NCI-H187 (cell line): ENCODE data around the gene MYBPC2.
"Not testable (repeated sequence)": the region's sequence is repeated elsewhere in the genome, so short reads cannot be mapped to it uniquely, and the experiment has no call there.

Source experiments
- DNase-seq, 2 experiments: peaks; one replicate each; lab custom pipeline; 2025; lab: John Stamatoyannopoulos, UW

Gene MYBPC2

DNA sequence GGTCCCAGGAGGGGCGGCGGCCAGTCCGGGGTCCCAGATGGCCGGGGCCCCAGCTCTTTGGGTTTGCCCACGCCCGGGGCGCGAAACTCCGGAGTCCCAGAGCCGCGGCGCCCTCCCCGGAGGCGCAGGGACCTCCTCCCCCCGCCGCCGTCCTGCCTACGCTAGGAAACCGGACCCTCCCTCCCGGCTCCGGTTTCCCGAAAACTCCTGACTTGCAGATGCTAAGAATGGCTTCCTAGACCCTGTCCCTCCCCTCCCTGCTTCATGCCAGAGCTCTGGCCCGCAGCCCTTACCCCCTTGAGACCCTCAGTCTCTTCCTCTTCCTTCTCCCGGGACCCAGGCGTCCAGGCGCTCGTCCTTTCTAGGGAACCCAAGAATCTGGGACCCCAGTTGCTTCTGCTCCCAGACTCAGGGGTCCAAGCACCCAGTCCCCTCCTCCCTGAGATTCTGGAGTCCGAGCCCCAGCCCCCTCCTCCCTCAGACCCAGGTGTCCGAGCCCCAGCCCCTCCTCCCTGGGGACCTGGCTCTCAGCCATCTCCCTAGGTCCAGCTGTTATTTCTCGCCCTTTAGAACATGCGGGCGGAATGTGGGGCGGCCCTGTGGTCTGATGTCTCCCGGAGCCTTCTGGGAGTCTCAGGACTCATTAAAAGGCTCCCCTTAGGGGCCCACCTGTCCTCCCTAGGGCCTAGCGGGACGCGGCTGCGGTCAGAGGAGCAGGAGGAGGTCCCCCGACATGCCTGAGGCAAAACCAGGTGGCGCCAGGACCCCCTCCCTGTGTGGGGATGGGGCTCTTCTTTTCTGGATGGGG lies at the start of gene MYBPC2:
Gene MYBPC2, plus strand, starts transcription at position 672 of the 808 bp plus-strand sequence. Its CDS starts 62 bp downstream, at position 734.
- no peak for DNase-seq

- DNase-seq: peak in 1 of 2 experiments; percentile 65
These were observed 49.5 kb upstream of the MYBPC2 start for GRCh38 chr19:50383001-50383851.

- peak; percentile 94 to 99 for DNase-seq
These were observed 48.6 kb upstream of the MYBPC2 start, which contains the start of gene POLD1 for GRCh38 chr19:50383852-50384684. POLD1 (plus strand) TSS chr19:50384347; CDS start chr19:50398852, 14,505 bp downstream.

DNA sequence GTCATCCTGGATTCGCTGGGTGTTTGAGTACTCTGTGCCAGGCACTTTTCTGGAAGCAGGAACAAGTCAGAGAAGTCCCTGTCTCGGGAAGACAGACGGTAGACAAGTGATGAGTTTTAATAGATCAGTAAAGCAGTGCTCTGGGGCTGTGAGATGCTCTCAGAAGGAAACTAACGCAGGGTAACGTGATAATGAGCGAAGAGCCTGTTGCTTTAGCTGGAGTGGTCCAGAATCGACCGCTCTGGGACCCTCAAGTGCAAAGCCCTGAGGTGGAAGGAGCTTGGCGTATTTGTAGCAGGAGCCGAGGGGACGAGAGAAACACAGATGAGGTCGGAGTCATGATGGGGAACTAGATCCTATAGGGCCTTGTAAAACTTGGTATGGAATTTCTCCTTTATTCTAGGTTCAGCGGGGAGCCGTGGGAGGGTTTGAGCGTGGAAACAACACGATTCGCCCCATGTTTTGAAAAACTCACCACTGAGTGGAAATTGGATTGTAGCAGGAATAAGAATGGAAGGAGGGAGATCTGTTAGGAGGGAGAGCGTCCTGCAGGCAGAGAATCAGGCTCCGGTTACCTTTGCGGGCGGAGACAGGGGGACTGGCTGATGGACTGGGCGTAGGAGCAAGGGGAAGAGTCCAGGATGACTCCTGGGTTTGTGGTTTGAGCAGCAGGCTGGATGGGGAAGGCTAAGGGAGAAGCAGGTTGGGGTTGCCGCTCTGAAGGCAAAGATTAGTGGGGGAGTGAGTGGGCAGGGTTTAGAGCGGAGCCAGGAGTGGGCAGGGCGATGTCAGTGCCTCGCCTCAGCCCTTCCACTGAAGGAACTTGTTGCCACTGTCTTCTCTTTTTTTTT lies 47.8 kb upstream of the MYBPC2 start:
- no peak for DNase-seq

GRCh38 chr19:50387176-50387867 lies 45.4 kb upstream of the MYBPC2 start:
- DNase-seq: no peak

GRCh38 chr19:50387868-50388245 lies 44.8 kb upstream of the MYBPC2 start:
- DNase-seq: no peak

DNA sequence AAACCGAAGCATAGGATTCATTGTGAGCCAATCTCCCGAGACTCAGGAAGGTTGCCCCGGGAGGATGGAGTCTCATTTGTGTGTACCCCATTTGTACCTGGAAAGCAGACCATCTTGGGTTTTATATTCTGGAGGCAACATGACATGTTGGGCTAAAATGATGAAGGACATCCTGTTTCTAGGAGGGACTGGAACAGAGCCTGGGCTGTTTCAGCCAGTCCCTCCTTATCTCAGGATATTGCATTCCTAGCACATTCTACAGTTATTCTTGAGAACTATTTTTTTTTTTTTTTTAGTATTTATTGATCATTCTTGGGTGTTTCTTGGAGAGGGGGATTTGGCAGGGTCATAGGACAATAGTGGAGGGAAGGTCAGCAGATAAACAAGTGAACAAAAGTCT lies 42.4 kb upstream of the MYBPC2 start:
- not testable (repeated sequence) for DNase-seq

DNA sequence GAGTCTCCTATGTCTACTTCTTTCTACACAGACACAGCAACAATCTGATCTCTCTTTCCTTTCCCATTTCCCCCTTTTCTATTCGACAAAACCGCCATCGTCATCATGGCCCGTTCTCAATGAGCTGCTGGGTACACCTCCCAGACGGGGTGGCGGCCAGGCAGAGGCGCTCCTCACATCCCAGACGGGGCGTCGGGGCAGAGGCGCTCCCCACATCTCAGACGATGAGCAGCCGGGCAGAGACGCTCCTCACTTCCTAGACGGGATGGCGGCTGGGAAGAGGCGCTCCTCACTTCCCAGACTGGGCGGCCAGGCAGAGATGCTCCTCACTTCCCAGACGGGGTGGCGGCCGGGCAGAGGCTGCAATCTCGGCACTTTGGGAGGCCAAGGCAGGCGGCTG lies 41.7 kb upstream of the MYBPC2 start:
- DNase-seq: not testable (repeated sequence)

DNA sequence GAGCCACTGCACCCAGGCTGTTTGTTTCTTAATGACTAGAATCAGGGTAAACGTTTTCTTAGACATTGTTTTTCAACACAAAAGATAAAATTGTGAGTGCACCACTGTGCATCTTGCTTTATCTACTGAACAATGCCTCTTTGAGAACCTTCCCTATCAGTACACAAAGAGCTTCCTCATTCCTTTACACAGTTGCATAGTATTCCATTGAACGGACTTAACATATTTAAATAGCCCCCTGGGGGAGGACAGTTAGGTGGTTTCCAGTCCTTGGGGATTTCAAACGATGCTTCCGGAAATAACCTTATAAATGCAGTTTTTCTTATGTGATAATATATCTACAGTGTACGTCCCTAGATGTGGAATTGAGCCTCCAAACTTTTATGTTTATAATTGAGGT lies 39.9 kb upstream of the MYBPC2 start:
- DNase-seq: no peak

GRCh38 chr19:50393589-50393988 lies 39.1 kb upstream of the MYBPC2 start:
- no peak for DNase-seq

- DNase-seq: no peak
These were observed 38.7 kb upstream of the MYBPC2 start for GRCh38 chr19:50394017-50394416.

DNA sequence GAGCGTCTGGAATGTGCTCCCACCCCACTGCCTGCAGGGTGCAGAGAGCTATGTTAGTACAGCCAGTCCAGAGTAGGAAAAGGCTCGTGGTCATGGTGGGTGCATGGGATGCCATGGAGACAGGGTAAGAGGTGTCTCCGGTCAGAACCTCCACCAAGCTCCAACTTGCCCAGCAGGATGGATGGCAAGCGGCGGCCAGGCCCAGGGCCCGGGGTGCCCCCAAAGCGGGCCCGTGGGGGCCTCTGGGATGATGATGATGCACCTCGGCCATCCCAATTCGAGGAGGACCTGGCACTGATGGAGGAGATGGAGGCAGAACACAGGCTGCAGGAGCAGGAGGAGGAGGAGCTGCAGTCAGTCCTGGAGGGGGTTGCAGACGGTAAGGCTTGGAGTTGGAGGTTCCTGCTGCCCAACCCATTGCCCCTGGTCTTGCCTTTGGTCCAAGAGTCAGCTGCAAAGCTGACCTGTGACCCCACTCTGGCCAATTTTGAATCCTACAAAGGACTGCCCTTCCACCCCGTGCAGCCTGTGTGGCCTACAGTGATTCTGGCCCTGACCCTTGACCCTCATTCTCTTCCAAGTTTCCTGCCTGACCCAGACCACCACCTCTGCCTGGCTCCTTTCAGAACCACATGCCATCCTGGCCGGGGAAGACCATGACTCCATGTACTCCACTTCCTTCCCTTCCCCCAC lies 33.9 kb upstream of the MYBPC2 start:
- DNase-seq: no peak

DNA sequence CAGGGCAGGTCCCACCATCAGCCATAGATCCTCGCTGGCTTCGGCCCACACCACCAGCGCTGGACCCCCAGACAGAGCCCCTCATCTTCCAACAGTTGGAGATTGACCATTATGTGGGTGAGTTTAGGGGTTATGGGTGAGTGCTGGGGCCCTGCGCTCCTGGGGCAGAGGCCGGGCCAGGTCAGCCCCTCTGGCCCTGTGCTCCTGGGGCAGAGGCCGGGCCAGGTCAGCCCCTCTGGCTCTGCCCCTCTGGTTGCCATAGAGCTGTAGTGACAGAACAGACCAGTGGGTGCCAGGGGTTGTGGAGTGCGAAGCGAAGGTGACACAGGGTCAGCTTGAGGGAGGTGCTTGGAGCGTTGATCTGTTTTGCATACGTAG lies 33.3 kb upstream of the MYBPC2 start:
- no peak for DNase-seq

DNA sequence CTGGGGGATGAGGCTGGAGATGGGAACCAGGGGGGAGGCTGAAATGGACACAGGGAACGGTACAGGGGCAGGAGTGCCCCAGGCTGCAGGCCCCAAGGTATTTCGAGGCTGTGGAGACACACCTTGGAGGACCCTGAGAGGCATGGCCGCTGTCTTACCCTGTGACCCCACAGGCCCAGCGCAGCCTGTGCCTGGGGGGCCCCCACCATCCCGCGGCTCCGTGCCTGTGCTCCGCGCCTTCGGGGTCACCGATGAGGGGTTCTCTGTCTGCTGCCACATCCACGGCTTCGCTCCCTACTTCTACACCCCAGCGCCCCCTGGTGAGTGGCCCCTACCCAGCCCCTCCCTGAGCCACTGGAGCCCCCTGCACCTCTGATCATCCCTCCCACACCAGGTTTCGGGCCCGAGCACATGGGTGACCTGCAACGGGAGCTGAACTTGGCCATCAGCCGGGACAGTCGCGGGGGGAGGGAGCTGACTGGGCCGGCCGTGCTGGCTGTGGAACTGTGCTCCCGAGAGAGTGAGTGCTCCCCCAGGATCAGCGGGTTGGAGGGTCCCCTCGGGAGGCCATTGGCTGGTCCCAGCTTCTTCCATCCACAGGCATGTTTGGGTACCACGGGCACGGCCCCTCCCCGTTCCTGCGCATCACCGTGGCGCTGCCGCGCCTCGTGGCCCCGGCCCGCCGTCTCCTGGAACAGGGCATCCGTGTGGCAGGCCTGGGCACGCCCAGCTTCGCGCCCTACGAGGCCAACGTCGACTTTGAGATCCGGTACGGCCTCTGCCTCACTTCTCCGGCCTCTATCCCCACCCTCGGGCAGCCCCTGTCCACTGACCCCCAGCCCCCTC lies 30.9 kb upstream of the MYBPC2 start:
- no peak for DNase-seq

GRCh38 chr19:50402544-50403301 lies 30.0 kb upstream of the MYBPC2 start:
- no peak for DNase-seq

DNA sequence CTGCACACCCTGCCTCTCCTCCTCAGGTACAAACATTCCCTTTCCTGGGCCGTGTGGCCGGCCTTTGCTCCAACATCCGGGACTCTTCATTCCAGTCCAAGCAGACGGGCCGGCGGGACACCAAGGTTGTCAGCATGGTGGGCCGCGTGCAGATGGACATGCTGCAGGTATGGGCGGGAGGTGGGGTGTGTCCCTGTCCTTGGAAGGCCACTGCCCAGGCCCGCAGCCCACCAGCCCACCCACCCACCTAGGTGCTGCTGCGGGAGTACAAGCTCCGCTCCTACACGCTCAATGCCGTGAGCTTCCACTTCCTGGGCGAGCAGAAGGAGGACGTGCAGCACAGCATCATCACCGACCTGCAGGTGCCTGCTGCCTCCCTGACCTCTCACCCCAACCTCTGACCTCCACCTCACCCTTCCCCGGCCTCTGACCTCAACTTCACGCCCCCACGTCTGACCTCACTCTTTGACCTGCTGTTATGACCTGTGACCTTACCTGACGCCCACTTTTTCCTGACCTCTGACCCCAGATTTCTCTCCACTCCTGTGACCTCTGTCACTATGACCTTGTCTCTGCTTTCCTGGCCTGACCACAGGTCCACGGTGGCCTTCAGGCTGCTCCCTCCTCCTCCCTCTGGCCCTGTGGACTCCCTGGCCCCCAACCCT lies 26.4 kb upstream of the MYBPC2 start:
- no peak for DNase-seq

- no peak for DNase-seq
These were observed 25.9 kb upstream of the MYBPC2 start for GRCh38 chr19:50406829-50407228.

DNA sequence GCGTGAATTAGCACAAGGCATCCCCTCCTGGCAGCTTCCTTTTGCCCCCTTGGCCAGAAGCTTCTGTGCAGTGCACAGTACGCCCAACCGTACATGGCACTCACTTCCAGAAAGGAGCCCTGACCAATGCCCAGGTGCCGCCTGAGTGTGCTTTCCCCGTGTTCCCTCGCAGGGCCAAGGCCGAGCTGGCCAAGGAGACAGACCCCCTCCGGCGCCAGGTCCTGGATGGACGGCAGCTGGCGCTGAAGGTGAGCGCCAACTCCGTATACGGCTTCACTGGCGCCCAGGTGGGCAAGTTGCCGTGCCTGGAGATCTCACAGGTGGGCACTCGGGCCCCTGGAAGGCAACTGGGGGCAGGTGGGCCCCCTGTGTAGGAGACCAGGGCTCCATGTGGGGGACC lies 23.3 kb upstream of the MYBPC2 start:
- DNase-seq: no peak
